ENCODE data around the gene C3.

- TF ChIP-seq POLR2AphosphoS5 (IDR thresholded peaks at IDR 0.05; ENCODE audit: low read depth, low read length) (no peak), CTCF (IDR thresholded peaks at IDR 0.05) (no peak), SIN3A (IDR thresholded peaks at IDR 0.05; ENCODE audit: borderline replicate concordance, insufficient read depth, low read depth, low read length) (no peak), REST (IDR thresholded peaks at IDR 0.05; ENCODE audit: insufficient read depth in 1 of 2, low read depth in 2 of 2, low read length in 1 of 2) (no peak)
Measured at GRCh38 chr19:6718111-6718740, 2.2 kb downstream of the C3 start.

All from Panc1 (cell line).